ENCODE measurements around the gene APPL2.

APPL2 gene

DNA sequence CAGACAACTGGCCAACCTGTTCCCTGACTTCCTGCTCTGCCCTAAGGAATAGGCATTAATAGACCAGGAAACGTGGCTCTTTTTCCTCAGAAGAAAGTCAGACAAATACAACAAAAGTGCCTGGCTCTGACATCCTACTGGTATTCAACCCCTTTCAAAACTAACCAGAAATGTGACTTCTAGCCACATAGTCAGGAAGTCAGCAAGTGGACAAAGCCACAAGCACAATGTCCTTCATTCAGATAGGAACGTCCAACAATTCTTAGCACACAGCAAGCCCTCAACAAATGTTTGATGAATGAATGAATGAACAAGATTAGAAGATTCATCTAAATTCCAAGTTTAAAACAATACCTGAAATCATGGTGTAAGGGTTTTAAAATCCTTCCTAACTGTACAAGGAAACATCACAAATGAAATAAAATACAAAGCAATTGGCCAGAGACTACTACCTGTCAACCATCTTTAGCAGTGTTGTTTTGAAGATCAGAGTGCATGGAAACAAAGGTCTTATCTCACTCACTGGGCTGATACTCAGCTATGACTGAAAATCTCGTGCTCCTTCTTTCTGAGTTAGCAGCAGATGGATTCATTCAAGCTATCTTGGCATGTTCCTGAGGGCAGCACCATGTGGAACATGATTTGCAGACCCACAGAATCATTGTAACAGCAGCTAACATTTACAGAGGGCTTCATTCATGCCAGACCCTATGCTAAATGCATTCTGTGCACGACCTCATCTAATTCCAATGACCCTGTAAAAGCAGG is 16.5 kb downstream of the APPL2 start:
- no peak for TF ChIP-seq CTCF (IDR thresholded peaks at IDR 0.05; ENCODE audit: insufficient read depth, low read length, missing control alignments)
- ChIA-PET POLR2A (interaction anchor here (1.1 to 1.6 kb wide), 2 partner anchors 14 to 98 kb away, joined by 3 read pairs; no protein-coding TSS in a partner anchor), CTCF (interaction anchor here (0.9 to 3.0 kb wide), 3 partner anchors 14 to 164 kb away, joined by 3 to 11 read pairs (median 10); no protein-coding TSS in a partner anchor)
- no peak overlapping the region for H3K4me3 ChIP-seq (ENCODE audit: low read depth, low read length)
- no peak for DNase-seq (ENCODE audit: low read depth, low spot score)

- no peak for DNase-seq (ENCODE audit: low read depth, low spot score)
- H3K4me3 ChIP-seq (ENCODE audit: low read depth, low read length), result no peak overlapping the region
- POLR2A ChIA-PET, result no interaction called here
- CTCF ChIA-PET, result interaction anchor here (0.9 to 3.0 kb wide), 5 partner anchors 13 to 164 kb away, joined by 3 to 11 read pairs (median 3); partner anchors contain the start of gene APPL2
- no peak for TF ChIP-seq CTCF (IDR thresholded peaks at IDR 0.05; ENCODE audit: insufficient read depth, low read length, missing control alignments)
Measured at GRCh38 chr12:105218434-105218833, 17.5 kb downstream of the APPL2 start.

DNA sequence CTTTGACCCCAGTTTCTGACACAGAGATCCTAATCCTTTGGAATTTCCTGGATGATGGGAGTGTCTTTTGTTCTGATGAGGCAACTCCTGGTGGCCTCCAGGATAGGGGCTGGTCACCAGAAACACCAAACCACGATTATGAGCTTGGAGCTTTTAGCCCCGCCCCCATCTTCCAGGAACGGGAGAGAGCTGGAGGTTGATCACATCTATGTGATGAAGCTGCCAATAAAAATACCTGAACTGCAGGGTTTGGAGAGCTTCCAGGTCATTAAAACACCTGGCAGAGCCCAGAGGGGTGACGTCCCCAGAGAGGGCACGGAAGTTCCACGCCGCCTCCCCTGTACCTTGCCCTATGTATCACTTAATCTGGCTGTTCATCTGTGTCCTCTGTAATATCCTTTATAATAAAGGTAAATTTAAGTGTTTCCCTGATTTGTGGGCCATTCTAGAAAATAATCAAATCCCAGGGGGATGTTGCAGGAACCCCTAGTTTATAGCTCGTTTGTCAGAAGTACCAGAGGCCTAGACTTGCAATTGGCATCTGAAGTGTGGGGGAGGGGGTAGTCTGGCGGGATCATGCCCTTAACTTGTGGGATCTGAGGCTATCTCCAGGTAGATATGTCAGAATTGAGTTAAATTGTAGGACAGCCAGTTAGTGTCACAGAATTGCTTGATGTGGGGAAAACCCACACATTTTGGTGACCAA is 21.2 kb downstream of the APPL2 start:
- DNase-seq (ENCODE audit: low read depth, low spot score), result no peak
- ChIA-PET CTCF (interaction anchor here (0.8 to 1.2 kb wide), 2 partner anchors 9 to 169 kb away, joined by 3 to 4 read pairs; no protein-coding TSS in a partner anchor), POLR2A (interaction anchor here (0.8 kb wide), 1 partner anchor 13 kb away, joined by 4 read pairs; no protein-coding TSS in a partner anchor)
- TF ChIP-seq CTCF (IDR thresholded peaks at IDR 0.05; ENCODE audit: insufficient read depth, low read length, missing control alignments), result no peak
- no peak overlapping the region for H3K4me3 ChIP-seq (ENCODE audit: low read depth, low read length)

GRCh38 chr12:105214148-105214547 is 21.8 kb downstream of the APPL2 start:
- ChIA-PET CTCF (interaction anchor here (1.2 kb wide), 1 partner anchor 169 kb away, joined by 4 read pairs; no protein-coding TSS in a partner anchor), POLR2A (no interaction called here)
- no peak for DNase-seq (ENCODE audit: low read depth, low spot score)
- no peak for TF ChIP-seq CTCF (IDR thresholded peaks at IDR 0.05; ENCODE audit: insufficient read depth, low read length, missing control alignments)
- no peak overlapping the region for H3K4me3 ChIP-seq (ENCODE audit: low read depth, low read length)

DNA sequence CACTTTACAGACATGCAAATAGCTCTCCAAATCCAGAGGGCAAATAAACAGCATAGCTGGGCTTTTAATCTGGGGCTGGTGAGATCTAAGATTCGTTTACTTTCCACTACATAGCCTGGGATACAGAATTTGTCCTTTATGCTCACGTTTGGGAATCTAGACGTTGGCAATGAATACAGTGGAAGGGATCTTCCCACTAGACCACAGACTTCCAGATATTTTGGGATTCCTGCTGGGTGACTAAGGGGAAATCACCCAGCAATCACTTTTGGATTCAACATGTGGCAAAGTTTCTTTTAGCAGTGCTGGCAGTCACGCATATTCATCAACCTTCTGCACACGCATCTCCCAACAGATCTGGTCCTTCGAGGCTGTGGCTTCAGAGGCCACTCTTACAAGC is 23.5 kb downstream of the APPL2 start:
- no peak overlapping the region for H3K4me3 ChIP-seq (ENCODE audit: low read depth, low read length)
- ChIA-PET POLR2A (no interaction called here), CTCF (interaction anchor here (1.3 kb wide), 2 partner anchors 15 to 31 kb away, joined by 3 read pairs; no protein-coding TSS in a partner anchor)
- DNase-seq (ENCODE audit: low read depth, low spot score), result peak; percentile 72
- no peak for TF ChIP-seq CTCF (IDR thresholded peaks at IDR 0.05; ENCODE audit: insufficient read depth, low read length, missing control alignments)

DNA sequence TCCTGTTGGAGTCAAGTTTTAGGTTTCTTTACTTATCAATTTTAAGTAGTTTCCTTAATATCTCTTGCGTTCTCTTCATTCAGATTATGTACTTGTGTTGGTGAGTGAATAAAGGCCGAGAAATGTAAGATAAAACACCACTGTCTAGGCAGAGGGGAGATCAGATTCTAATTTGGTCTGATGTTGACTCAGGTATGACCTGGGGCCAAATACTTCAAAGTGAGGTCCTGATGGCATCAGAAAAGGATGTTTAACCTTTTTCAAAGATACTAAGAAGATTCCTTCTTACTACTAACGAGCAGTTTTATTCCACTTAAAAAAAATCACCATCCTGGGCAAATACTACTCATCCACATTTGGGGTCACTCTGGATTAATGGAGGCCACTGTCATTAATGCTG is 26.9 kb downstream of the APPL2 start:
- POLR2A ChIA-PET, result no interaction called here
- CTCF ChIA-PET, result interaction anchor here (1.4 kb wide), 1 partner anchor 175 kb away, joined by 3 read pairs; no protein-coding TSS in a partner anchor
- no peak for TF ChIP-seq CTCF (IDR thresholded peaks at IDR 0.05; ENCODE audit: insufficient read depth, low read length, missing control alignments)
- no peak for DNase-seq (ENCODE audit: low read depth, low spot score)
- H3K4me3 ChIP-seq (ENCODE audit: low read depth, low read length), result no peak overlapping the region

Measured in AG04449 (cell line).